WI38 (cell line): ENCODE data around the gene LIMS2.

Experiments used
- H3K4me3 ChIP-seq: 2 replicates; pipeline ENCODE4 v1.5.1; 2011; ENCODE audit warnings: low read depth, mild to moderate bottlenecking, control low read depth, low read length
- TF ChIP-seq, protein P1 (sequence below): IDR thresholded peaks from 2 replicates; pipeline ENCODE4 v1.5.1; 2012; ENCODE audit warnings: low read depth, mild to moderate bottlenecking, control low read depth, low read length

The LIMS2 gene

DNA sequence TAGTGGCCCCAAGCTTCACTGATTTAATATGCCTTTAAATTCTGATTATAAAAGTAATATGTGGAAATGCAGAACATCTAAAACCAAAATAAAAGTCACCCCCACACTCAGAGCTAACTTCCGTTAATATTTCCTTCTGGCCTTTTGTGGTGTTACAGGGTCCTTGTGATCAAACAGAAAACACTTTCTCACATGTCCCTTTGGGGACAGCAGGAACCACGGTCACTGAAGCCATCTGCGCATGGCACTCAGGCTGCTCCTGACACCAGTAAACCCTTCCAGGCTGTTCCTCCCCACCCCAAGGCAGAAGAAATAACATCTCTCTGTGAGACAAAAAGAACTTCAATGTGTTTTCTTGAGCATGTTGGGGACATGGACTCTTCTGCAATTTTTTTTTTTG, 54.5 kb downstream of the LIMS2 start:
- TF ChIP-seq, protein P1, sequence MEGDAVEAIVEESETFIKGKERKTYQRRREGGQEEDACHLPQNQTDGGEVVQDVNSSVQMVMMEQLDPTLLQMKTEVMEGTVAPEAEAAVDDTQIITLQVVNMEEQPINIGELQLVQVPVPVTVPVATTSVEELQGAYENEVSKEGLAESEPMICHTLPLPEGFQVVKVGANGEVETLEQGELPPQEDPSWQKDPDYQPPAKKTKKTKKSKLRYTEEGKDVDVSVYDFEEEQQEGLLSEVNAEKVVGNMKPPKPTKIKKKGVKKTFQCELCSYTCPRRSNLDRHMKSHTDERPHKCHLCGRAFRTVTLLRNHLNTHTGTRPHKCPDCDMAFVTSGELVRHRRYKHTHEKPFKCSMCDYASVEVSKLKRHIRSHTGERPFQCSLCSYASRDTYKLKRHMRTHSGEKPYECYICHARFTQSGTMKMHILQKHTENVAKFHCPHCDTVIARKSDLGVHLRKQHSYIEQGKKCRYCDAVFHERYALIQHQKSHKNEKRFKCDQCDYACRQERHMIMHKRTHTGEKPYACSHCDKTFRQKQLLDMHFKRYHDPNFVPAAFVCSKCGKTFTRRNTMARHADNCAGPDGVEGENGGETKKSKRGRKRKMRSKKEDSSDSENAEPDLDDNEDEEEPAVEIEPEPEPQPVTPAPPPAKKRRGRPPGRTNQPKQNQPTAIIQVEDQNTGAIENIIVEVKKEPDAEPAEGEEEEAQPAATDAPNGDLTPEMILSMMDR, result no peak
- no peak overlapping the region for H3K4me3 ChIP-seq

DNA sequence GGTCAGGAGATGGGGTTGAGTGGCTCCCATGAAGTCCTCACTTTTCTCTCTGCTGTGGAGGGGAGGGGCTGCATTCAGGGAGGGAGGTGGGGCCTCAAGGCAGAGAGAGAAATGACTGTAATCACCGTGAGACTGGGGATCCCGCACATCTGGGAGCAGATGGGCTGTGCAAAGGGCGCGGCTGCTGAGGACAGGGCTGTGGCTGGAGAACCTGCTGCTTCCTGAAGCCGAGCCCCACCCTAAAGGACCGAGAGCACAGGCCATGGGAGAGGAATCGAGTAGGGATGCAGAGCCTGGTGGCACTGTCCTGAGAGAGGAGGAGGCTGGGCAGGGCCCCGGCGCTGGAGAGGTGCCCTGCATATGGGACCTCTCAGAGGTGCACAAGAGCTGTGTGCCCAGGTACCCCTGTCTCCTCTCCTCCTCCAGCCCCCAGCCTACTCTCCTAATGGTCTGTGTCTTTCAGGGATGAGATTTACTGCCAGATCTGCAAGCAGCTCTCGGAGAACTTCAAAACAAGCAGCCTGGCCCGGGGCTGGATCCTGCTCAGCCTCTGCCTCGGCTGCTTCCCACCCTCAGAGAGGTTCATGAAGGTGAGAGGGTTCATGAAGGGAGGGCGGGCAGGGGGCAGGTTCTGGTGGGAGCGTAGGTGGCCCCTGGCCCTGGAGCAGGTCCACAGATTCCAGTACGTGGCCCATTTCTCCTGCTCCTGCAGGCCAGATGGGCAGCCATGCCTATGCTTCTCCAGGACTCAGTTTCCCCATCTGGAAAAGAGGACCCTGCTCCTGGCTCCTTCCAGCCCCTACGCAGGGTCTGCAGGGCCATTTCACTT, 55.2 kb downstream of the LIMS2 start:
- TF ChIP-seq, protein P1, result no peak
- H3K4me3 ChIP-seq, result no peak overlapping the region

DNA sequence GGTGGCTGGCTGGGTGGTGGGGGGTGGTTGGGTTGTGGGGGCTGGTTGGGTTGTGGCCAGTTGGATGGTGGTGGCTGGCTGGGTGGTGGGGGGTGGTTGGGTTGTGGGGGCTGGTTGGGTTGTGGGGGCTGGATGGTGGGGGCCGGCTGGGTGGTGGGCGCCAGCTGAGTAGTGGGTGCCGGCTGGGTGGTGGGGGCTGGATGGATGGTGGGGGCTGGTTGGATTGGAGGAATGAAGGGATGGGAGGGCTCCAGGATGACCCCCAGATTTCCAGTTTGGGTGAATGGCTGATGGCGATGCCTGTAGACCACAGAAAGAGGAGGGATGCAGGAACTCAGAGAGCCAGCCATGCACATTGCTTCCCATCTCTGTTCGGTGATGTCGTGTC, 56.1 kb downstream of the LIMS2 start:
- no peak overlapping the region for H3K4me3 ChIP-seq
- TF ChIP-seq, protein P1, result no peak

DNA sequence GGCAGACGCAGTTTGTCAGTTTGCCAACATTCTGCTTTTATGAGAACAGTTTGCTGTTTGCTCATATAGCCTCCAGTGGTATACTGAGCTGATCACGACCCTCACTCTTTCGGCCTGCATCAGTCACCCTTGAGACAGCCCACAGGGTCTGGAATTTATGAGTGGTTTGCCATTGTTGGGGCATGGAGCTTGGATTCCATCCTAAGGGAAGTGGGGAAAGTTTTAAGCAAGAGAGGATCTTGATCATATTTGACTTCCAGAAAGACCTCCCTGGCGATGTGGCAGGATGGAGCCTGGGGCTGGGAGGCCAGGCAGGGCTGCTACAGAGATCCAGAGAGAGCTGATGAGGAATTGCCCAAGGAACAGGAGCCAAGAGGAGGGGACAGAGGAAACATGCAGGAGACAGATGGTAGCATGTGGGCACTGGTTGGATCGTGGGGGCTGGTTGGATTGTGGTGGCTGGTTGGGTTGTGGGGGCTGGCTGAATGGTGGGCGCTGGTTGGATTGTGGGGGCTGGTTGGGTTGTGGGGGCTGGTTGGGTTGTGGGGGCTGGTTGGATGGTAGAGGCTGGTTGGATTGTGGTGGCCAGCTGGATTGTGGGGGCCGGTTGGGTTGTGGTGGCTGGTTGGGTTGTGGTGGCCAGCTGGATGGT, 56.7 kb downstream of the LIMS2 start:
- H3K4me3 ChIP-seq, result no peak overlapping the region
- TF ChIP-seq, protein P1, result no peak

DNA sequence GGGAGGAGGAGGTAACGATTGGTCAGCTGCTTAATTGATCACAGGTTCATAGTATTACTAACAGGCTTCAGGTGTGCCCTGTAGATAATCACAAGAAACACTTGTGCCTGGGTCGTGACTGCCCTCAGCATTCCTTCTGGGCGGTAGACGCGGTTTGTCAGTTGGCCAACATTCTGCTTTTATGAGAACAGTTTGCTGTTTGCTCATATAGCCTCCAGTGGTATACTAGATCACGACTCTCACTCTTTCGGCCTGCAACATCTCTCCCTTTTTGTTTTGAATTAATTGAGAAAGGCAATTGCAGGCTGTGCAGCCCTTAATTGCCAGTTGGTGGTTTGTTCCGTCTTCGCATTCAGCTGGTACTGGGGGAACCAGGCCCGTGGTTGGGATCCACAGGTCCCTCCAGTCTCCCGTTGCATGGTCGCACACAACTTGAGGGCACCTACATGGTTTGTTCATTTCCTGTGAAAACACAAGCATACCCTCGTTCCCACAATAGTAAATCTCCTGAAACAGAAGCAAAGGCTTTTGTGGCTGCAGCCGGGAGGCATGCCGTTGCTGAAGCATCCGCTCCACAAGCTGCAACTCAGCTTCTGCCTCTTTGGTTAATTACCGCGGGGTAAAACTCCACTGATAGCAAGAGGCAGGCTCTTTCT, 59.7 kb downstream of the LIMS2 start:
- TF ChIP-seq, protein P1, result no peak
- no peak overlapping the region for H3K4me3 ChIP-seq

DNA sequence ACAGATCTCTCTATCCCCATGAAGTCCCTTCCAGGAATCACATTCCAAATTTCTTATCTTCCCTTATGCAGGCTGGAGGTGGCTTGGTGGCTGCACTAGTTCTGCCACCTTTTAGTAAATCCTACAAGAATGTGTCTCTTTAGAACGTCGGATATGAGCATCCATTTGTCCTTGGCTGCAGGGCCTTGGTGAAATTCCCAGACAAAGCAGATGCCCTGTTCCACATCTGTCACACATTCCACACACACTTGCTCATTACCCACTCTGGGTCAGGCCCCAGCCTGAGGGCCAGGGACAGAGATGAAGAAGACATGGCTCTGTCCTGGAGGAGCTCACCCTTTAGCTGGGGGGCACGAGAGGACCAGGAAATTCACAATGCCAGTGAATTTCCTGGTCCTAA, 60.6 kb downstream of the LIMS2 start:
- no peak overlapping the region for H3K4me3 ChIP-seq
- TF ChIP-seq, protein P1, result no peak

DNA sequence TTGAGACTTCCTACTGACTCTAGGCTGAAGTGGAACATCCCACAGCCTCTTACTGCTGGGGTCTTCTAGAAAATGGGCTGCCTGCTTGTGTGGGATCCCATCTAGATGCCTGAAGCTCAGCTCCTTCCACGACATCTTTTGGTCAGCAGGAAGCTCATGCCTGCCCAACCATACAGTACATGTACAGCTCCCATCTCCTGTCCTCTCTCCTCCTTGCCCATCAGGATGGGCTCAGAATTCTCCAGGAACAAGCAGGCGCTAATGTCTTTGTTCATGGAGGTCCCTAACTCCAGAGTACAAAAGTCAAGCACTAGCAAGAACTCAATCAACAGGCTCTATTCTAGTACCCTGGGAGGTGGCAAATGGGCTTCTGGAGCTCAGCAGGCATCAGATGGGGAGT, 61.1 kb downstream of the LIMS2 start:
- no peak overlapping the region for H3K4me3 ChIP-seq
- TF ChIP-seq, protein P1, result no peak
